ENCODE data around the gene ZNF679.

DNA sequence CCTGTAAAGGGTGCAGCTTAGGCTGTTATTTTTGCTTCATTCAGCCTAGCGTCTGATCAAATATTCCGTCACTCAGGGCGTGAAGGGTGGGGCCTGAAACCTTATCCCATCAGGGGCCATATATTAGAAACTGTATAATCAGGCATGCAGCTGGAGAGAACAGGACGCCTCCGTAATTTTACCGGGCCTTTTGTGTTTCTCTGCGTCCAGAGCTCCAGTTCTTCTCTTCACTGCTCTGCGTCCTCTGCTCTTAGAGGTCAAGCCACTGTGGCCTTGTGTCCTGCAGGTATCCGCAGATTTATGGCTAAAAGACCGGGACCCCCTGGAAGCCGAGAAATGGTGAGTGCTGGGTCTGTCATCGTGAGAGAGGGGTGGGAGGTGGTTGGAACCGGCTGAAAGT, 21.4 kb upstream of the ZNF679 start, which contains the start of gene ZNF735:
- no peak for TF ChIP-seq CTCF (IDR thresholded peaks at IDR 0.05; ENCODE audit: insufficient read depth, low read length, poor library complexity, severe bottlenecking)
- no peak for TF ChIP-seq EZH2phosphoT487 (conservative IDR thresholded peaks at IDR 0.05; ENCODE audit: low read length)
